ENCODE data around the gene PAPOLG.

PAPOLG gene

DNA sequence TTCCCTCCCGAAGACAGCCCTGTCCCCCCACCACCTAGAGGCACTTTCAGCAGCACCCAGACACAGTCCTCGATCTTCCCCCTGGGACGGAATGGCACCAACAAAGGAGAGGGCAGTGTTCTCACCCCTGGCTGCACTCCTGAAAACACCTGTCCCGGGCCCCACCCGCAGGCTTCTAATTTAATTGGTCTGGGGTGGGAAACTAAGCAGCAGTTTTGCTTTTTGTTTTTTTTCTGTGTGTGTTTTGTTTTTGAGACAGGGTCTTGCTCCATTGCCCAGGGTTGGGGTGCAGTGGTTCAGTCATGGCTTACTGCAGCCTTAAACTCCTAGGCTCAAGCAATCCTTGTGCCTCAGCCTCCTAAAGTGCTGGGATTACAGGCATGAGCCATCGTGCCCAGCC lies 86.9 kb downstream of the PAPOLG start:
- ATAC-seq, result no peak
- no peak for TF ChIP-seq OSR1 (CRISPR knock-in tag; IDR thresholded peaks at IDR 0.05)
- no peak for TF ChIP-seq PPARA (CRISPR knock-in tag; IDR thresholded peaks at IDR 0.05; ENCODE audit: borderline replicate concordance)
- TF ChIP-seq ESRRG (CRISPR knock-in tag; IDR thresholded peaks at IDR 0.05), result no peak
- no peak for TF ChIP-seq CSRNP3 (CRISPR knock-in tag; IDR thresholded peaks at IDR 0.05)
- TF ChIP-seq ZNF565 (CRISPR knock-in tag; conservative IDR thresholded peaks at IDR 0.05; ENCODE audit: low read depth), result no peak

- no peak for ATAC-seq
- TF ChIP-seq, protein P1, sequence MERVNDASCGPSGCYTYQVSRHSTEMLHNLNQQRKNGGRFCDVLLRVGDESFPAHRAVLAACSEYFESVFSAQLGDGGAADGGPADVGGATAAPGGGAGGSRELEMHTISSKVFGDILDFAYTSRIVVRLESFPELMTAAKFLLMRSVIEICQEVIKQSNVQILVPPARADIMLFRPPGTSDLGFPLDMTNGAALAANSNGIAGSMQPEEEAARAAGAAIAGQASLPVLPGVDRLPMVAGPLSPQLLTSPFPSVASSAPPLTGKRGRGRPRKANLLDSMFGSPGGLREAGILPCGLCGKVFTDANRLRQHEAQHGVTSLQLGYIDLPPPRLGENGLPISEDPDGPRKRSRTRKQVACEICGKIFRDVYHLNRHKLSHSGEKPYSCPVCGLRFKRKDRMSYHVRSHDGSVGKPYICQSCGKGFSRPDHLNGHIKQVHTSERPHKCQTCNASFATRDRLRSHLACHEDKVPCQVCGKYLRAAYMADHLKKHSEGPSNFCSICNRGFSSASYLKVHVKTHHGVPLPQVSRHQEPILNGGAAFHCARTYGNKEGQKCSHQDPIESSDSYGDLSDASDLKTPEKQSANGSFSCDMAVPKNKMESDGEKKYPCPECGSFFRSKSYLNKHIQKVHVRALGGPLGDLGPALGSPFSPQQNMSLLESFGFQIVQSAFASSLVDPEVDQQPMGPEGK (CRISPR knock-in tag; IDR thresholded peaks at IDR 0.05; ENCODE audit: borderline replicate concordance), result no peak
- TF ChIP-seq CSRNP3 (CRISPR knock-in tag; IDR thresholded peaks at IDR 0.05) (no peak), ZFP30 (CRISPR knock-in tag; IDR thresholded peaks at IDR 0.05) (no peak), ZFP3 (CRISPR knock-in tag; IDR thresholded peaks at IDR 0.05) (no peak), ISL1 (CRISPR knock-in tag; IDR thresholded peaks at IDR 0.05) (no peak)
Observed at GRCh38 chr2:60844105-60844504, 88.0 kb downstream of the PAPOLG start.

GRCh38 chr2:60847854-60848253 lies 91.8 kb downstream of the PAPOLG start:
- TF ChIP-seq TOX (CRISPR knock-in tag; IDR thresholded peaks at IDR 0.05; ENCODE audit: borderline replicate concordance), result no peak
- no peak for TF ChIP-seq SNAI2 (CRISPR knock-in tag; IDR thresholded peaks at IDR 0.05)
- TF ChIP-seq ZNF565 (CRISPR knock-in tag; conservative IDR thresholded peaks at IDR 0.05; ENCODE audit: low read depth), result no peak
- TF ChIP-seq ARNTL (CRISPR knock-in tag; IDR thresholded peaks at IDR 0.05; ENCODE audit: borderline replicate concordance, low read depth), result no peak
- TF ChIP-seq CSDC2 (CRISPR knock-in tag; IDR thresholded peaks at IDR 0.05), result no peak
- no peak for TF ChIP-seq PPARA (CRISPR knock-in tag; IDR thresholded peaks at IDR 0.05; ENCODE audit: borderline replicate concordance)
- no peak for TF ChIP-seq ZNF8 (CRISPR knock-in tag; IDR thresholded peaks at IDR 0.05)
- TF ChIP-seq ZNF70 (CRISPR knock-in tag; IDR thresholded peaks at IDR 0.05), result no peak
- TF ChIP-seq TCF4 (CRISPR knock-in tag; IDR thresholded peaks at IDR 0.05; ENCODE audit: borderline replicate concordance), result no peak
- no peak for TF ChIP-seq RARB (CRISPR knock-in tag; IDR thresholded peaks at IDR 0.05)
- TF ChIP-seq ISL1 (CRISPR knock-in tag; IDR thresholded peaks at IDR 0.05), result no peak
- TF ChIP-seq CREB5 (CRISPR knock-in tag; IDR thresholded peaks at IDR 0.05; ENCODE audit: low read depth), result no peak
- no peak for TF ChIP-seq OSR1 (CRISPR knock-in tag; IDR thresholded peaks at IDR 0.05)
- ATAC-seq, result no peak
